Endothelial cell of umbilical vein (primary cell): ENCODE data around the gene RAP2A.

Experiments
- CTCF ChIP-seq, 2 donors: IDR thresholded peaks; 1 replicate in 1 of 2; 2 replicates in 1 of 2; pipeline ENCODE4 v1.5.1; 2011; ENCODE audit warnings: low read length in 2 of 2, mild to moderate bottlenecking in 2 of 2, moderate library complexity in 2 of 2, control low read depth in 1 of 2, inconsistent platforms in 1 of 2, low read depth in 1 of 2; ENCODE audit not compliant: insufficient read depth in 1 of 2; ENCODE audit errors: extremely low read depth in 1 of 2
- EZH2 ChIP-seq: IDR thresholded peaks from 2 replicates; pipeline ENCODE4 v1.6.1; 2012; ENCODE audit warnings: borderline replicate concordance, low read depth, mild to moderate bottlenecking, moderate library complexity, low read length, inconsistent platforms; ENCODE audit not compliant: severe bottlenecking
- FOS ChIP-seq: IDR thresholded peaks from 2 replicates; pipeline ENCODE4 v1.6.1; 2011; ENCODE audit warnings: mild to moderate bottlenecking, low read length, moderate library complexity, borderline replicate concordance; ENCODE audit not compliant: insufficient read depth
- GATA2 ChIP-seq: IDR thresholded peaks from 2 replicates; pipeline ENCODE4 v1.7.0; 2011; ENCODE audit warnings: low read depth, mild to moderate bottlenecking, moderate library complexity, mixed read lengths, low read length; ENCODE audit not compliant: insufficient read length, insufficient read depth
- MAX ChIP-seq: IDR thresholded peaks from 2 replicates; pipeline ENCODE4 v1.6.1; 2011; ENCODE audit not compliant: insufficient read depth, insufficient read length
- MYC ChIP-seq: IDR thresholded peaks from one replicate; pipeline ENCODE4 v1.6.1; 2011; ENCODE audit warnings: mild to moderate bottlenecking, low read depth, low read length
- POLR2A ChIP-seq: IDR thresholded peaks from 2 replicates; pipeline ENCODE4 v1.6.1; 2012; ENCODE audit warnings: low read depth, mild to moderate bottlenecking, control low read depth, low read length
- POLR2AphosphoS5 ChIP-seq: IDR thresholded peaks from 2 replicates; pipeline ENCODE4 v1.6.1; 2012; ENCODE audit warnings: low read depth, mild to moderate bottlenecking, control low read depth, low read length, moderate library complexity; ENCODE audit not compliant: insufficient read depth

DNA sequence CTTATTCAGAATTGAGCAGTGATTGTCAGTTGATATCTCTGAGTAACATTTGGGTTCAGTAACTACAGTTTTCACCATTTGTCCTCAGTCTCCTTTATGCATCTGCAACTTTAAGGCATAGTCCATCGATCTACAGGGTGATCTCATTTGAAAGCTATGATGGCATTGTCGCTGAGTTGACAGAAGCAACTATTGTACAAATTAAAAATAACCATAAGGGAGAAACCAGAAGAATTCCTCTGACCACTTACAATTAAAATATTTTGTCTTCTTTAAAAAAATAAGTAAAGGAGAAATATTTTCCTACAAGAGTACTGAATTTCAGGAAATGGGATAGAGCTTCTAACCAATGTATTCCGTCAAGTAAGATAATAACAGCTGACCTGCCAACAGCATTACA, 30.6 kb downstream of the RAP2A start:
- TF ChIP-seq POLR2A (no peak), CTCF (IDR thresholded peaks at IDR 0.05; ENCODE audit: extremely low read depth in 1 of 2, insufficient read depth in 1 of 2, low read depth in 1 of 2, low read length in 2 of 2) (no peak), POLR2AphosphoS5 (no peak), MYC (no peak), FOS (no peak), MAX (no peak), EZH2 (no peak), GATA2 (no peak)
